HG02759 (cell line): ENCODE data around the gene MACROD2.
"Not testable (repeated sequence)": the region's sequence is repeated elsewhere in the genome, so short reads cannot be mapped to it uniquely, and the experiment has no call there.

Experiments
- ATAC-seq: cut with Tn5 transposase; IDR thresholded peaks from one replicate; pipeline ENCODE4 v1.9.1; 2021; ENCODE audit warnings: mild to moderate bottlenecking, moderate library complexity; ENCODE audit not compliant: unreplicated experiment

MACROD2 gene

DNA sequence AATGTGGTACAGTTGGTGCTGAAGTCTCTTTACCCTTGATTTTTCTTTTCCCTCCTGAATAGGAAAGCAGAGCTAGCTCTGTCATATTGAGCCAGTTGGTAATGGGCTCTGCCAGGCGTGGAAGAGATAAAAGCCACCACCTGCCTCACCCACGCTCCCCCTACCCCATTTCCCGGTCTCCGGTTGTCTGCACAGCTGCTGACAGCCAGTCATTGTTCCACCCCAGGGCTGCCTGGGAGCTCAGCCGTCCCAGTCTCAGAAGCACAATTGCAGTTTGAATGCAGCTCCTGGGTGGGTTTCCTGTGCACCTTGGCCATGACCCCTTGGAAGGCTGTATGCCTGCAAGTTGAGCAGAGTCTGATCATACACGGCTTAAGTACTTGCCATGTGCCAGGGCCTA lies 1017.2 kb downstream of the MACROD2 start:
- ATAC-seq: no peak

DNA sequence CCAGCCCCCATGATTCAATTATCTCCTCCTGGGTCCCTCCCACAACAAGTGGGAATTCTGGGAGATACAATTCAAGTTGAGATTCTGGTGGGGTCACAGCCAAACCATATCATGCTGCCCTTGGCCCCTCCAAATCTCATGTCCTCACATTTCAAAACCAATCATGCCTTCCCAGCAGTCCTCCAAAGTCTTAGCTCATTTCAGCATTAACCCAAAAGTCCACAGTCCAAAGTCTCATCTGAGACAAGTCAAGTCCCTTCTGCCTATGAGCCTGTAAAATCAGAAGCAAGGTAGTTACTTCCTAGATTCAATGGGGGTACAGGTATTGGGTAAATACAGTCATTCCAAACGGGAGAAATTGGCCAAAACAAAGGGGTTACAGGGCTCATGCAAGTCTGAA lies 1021.6 kb downstream of the MACROD2 start:
- not testable (repeated sequence) for ATAC-seq

DNA sequence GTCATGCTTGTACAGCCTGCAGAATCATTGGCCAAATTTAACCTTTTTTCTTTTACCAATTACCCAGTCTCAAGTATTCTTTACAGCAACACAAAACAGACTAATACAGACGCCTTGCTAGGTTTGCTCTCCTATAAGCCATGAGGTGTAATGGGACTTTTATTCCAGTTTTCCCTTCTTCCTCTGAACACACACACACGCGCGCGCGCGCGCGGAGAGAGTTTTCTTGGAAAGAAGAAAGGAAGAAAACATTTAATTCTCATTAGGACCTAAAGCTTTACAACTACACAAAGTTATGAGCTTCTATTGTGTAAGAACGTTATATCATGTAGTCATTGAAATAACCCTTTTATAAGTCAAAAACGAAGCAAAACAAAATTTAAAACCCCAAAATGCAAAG lies 1023.6 kb downstream of the MACROD2 start:
- no peak for ATAC-seq

DNA sequence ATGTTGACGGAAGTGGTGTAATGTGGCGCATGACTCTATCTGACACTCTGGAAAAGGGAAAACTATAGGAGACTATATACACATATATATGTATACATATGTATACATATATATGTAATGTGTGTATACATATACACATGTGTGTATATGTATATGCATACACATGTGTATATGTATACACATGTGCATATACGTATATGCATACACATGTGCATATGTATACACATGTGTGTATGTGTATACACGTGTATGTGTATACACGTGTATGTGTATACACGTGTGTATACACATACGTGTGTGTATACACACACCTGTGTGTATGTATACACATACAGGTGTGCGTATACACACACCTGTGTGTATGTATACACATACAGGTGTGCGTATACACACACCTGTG lies 1025.5 kb downstream of the MACROD2 start:
- no peak for ATAC-seq

DNA sequence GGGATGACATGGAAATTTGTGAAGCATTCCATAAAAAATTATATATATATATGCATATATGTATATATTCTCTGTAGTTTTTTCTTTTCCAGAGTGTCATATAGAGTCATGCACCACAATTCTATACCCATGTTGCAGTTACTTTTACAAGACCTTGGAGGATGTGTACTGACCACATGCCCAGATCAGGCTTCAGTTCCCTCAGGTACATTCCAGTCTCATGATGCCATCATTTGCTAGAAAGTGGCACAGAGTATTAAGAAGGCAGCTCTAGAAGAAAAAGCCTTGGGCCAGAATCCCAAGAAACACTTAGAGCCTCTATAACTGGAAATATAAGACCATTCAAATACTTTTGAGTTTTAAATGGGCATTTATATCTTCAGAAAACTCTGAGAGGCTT lies 1027.6 kb downstream of the MACROD2 start:
- ATAC-seq: no peak

DNA sequence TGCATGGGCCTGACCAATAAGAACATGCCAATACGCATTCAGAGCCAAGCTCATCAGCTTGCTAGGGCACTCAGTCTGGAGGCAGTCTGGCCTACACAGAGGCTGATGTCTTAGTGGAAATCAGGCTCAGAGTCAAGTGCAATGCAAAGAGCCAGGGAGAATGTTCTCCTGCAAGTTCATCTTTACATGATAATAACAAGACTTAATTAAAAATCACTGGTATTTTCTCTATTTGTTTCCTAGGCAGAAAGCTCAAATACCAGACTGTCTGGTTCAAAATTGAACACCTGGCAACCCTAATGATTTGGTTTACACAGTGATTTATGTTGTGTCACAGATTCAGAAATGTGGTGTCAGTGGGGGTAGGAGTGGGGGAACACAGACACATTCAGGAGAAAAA lies 1031.4 kb downstream of the MACROD2 start:
- no peak for ATAC-seq

DNA sequence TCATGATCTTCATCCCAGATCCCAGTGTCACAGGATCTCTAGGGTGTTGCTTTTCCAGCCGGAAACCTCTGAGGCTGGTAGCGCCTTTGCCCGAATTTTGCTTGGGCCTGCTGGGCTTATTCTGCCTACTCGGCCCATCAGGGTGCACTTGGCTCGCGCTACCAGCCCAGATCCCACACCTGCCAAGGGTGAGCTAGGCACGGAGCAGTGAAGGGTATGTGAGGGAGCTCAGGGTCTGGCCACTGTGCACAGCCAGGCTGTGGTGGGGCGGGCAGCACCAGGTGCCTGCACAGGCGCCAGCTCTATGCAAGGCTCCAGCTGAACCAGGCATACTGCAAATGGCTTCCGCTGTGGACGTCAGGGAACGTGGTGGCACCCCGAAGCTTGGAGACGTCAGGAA lies 1035.5 kb downstream of the MACROD2 start:
- ATAC-seq: no peak

DNA sequence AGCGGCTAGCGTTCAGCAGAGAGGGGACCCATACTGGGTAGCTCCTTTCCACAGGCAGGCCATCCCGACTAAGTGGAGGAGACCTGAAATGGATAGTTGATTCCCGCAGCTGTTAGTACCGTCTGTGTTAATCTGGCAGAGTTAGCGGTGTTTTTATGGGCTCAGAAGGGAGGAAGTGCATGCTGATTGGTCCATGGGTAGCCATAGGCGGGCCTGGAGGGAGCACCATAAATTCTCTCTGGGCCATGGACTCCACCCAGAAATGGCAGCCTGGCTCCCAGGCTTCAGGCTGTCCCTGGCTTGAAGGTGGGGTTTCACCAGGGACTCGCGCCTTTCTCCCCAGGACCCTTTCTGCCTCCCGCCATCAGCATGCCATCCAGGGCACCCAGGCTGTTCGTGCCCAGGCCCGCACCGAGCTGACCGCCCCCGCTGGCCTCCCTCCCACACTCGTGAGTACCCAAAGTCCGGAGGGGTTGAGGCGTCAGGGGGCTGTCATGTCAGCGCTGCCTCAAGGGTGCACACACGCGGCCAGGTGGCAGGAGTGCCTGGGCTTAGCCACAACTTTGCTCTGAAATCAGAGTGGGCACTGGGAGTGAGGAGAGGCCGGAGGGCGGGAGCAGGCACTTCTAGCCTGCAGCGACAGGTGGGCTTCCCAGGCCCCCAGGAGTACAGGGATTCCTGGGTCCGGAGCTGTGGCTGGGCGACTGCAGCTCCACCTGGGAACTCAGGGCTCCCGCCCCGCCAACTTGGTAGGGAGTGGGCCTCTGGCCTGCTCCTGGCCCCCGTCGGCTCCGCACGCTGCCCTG lies 1036.4 kb downstream of the MACROD2 start:
- ATAC-seq: no peak

DNA sequence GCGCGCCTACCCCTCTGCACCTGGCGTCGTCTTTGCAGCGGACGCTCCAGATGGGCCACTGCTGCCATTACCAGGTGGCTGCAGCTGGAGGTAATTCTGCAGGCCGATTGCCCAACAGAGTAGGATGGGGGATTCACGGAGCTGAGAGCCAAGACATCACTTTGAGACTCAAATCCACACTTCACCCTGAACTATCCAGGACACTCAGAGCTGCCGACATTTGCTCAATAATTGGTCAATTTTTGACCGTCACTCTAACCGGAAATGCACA lies 1037.0 kb downstream of the MACROD2 start:
- ATAC-seq: no peak

DNA sequence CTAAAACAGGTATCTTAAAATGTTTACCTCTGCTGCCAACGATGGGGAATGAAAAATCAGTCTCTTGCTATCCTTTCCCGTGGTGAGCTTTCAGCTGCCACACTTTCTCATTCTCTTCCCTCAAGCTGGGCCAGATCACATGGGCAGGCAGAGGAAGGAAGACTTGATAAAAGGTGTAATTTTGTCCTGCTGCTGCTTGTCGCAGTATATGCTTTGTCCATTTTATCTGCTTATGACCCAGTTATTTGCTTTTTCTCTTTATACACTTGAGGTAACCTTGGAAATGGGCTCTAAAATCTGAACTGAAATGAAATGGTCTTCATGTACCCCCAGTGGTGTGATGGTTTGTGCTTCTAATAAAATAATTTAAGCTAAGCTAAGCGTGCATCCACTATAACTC lies 1038.0 kb downstream of the MACROD2 start:
- ATAC-seq: no peak

DNA sequence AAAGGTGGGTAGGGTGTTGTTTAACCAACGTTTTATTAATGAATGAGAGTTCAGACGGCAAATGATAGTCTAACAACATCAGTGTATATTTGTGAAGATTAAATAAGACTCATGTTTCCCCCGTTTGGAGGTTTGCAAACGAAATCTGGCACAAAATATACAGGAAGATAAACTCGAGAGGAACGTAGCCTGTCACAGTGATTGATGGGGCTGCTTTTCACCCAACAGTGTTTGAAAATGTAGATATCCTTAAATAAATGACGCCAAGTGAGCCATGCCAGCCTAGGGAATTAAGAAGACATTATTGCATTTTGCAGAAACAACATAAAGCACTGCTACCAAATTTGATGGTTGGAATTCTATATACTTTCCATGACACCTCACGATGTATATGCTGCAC lies 1038.6 kb downstream of the MACROD2 start:
- no peak for ATAC-seq

DNA sequence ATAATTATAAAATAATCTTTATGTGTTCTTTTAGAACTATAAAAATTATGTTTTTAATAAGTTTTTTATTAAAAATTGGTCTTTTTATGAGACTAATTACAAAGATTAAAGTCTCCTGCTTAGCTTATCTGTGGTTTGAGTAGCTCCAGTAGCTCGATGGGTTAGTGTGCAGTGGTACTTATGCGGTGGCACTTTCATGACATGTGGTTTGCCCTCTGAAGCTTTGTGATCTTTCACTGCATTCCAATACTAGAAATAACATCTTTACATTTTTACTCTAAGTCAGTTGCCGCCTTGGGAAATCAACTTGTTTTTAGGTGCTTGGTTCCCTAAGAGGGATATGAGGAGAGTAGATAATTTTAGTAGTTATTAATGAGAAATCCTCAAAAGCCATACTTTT lies 1041.6 kb downstream of the MACROD2 start:
- no peak for ATAC-seq

DNA sequence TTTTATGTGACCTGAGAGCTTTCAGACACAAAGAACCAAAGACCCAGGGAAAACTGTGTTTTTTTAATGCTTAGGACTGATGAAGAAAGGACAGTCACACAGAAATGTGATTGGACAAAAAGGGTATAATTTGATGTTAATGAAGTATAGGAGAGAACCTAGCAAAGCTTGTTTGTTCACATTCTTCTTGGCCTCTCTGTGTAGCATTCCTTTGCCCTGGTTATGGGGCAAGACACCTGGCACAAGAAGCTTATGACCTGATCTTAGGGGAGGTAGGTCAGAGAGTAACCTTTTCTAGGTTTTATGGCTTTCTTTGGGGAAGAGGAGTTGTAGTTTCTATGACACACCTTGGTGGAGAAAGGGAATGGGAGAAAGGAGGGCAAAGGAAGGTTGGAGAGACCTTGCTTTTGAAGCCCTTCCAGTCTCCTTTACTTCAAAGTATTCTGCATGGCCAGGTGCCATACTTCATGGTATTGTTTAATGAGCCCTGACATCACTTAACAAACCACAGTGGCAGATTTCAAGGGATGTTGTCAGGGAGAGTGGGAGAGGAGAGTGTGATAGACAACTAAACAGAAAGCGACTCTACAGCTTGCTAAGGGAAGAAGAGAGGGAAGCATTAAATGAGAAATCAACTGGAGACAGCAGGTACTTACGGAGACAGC lies 1043.9 kb downstream of the MACROD2 start:
- no peak for ATAC-seq

DNA sequence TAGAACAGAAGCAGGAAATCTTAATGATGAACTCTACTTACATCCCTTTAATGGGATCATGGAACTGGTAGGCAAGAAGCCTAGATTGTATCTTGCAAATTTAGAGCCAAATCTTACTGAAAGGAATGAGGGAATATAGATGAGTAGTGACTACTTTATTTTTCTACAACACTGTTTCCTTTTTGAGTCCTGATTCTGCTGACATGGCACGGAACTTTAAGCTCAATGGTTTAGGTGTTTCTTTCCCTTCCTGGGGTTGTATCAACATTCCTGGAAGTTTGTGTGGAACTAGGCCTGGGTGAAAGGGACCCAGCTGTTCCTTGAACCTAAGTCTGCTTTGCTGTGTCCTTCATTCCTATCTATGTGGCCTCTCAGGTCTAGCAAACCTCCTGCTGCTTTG lies 1047.4 kb downstream of the MACROD2 start:
- ATAC-seq: no peak

DNA sequence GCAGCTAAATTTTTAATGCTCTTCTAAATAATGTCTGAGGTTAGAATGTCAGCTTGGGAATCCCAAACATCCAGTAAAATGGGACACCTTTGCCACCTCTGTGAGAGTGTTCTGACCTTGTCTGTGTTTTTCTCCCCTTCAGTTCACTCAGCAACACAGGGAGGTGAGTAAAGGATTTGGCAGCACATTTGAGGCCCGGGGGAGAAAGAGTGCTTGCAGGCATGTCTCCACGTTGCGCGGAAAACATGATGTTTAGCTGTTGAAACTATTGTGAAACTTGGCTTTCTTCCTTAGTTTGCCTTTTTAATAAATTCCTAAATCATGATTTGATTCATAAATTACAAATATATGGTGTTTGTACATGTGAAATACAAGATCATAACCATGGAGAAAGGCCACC lies 1049.9 kb downstream of the MACROD2 start:
- ATAC-seq: no peak

DNA sequence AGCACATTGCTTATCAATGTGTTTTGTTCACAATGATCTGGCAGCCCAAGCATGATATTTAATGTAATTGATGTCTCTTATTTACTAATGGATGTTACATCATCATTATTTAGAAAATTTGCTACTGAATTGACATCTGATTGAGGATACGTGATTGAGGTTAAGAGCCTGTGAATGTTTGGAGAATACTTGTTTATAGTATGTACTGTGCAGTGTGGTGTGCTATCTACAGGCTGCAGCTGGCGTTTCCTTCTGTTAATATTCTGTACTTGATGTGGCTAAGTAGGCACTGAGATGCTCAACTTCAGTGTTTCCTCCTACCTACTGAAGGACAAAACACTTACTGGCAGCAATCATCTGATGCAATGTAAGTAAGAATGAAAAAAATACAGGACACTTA lies 1051.7 kb downstream of the MACROD2 start:
- ATAC-seq: no peak

DNA sequence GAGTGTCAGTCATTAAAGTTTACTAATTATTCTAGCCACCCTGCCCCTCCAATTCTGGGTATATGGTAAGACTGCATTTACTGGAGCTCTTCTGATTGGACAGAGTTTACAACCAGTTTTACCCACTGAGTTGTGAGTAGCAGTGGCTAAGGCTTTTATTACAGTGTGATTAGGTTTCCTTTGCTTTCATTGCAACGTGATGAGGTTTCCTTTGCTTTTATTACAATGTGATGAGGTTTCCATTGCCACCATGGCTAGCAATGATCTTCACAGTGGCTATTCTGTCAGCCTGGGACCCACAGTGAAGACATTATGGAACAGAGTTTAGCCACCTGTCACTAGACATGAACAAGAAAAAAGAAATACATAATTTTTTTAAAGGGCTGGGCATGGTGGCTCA lies 1052.3 kb downstream of the MACROD2 start:
- ATAC-seq: no peak

DNA sequence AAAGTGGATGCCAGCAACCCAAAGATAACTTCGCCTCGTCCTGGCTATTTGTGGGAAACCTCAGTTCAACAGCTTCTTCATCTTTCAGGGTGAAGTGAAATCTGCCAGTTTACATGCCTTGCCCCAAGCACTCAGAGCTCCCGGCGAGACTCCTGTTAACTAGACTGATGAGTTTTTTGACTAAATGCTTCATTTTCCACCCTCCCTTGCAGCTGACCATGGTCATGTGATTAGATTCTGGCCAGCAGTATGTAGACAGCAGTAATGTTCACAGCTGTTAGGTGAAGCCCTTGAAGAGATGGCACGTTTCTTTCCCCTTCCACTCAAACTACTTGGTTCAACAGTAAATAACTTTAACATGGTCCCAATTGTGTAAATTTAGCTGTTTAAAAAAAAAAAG lies 1060.9 kb downstream of the MACROD2 start:
- no peak for ATAC-seq

DNA sequence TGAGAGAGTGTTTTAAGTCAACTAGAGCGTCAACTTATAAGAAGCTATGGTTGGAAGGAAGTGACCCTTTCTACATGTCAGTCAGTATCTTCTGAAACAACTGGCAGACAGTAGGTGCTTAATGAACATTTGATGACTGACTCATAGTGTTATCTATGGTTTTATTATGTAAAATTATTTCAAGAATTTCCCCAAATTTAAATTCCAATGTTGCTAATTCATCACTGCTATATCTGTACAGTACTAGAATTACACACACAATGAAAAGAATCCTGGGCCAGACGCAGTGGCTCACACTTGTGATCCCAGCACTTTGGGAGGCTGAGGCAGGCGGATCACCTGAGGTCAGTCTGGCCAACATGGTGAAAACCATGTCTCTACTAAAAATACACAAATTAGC lies 1063.5 kb downstream of the MACROD2 start:
- no peak for ATAC-seq

DNA sequence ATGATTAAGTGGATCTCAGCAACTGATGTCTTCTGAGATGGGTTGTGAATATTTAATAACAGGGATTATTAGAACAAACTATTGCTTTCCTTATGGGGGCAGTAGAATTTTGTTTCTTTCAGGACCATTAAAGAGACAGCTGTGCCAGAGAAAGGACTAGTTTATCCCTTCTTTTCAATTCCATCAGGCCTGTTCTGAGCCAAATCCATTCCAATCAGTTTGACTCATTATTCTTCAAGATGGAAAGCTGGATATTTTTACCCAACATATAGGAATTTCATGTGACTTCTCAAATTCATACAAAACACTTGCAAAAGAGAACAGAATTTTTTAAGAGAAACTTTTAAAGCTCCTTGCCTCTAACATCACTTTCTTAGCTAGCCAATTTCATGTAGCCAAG lies 1064.1 kb downstream of the MACROD2 start:
- no peak for ATAC-seq

DNA sequence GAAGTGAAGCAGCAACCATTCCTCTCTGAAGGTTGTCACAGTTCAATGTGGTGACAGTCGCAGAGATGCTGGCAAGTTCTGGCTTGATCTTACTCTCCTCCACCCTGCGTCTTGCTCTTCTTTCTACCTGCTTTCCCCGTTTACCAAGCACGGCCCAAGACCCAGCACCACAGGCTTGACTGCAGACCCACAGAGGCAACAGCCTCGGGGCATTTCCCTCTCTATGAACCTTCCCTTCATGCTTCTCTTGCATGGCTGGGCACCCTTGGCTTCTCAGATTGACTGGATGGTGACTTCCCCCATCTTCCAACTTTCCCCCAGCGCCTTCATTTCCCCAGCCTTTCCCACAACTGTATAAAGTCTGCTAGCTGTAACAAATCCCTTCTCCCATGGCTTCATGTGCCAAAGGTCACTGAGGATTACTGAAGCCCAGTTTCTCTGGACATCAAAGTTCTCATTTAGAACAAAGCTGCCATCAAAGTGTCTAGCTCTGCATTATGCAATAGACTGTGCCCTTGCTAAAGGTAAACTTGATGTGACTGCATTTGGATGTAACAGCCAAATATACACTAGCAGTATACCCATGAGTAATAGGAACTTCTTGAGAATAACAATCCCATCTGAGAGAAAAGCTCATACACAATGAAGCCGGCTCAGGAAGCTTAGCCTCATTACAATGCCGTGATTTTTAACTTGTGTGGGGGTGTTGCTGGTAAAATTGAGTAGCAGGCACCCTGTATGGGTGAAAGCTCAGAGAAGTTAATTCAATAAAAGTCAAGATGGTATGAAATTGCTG lies 1065.1 kb downstream of the MACROD2 start:
- no peak for ATAC-seq

DNA sequence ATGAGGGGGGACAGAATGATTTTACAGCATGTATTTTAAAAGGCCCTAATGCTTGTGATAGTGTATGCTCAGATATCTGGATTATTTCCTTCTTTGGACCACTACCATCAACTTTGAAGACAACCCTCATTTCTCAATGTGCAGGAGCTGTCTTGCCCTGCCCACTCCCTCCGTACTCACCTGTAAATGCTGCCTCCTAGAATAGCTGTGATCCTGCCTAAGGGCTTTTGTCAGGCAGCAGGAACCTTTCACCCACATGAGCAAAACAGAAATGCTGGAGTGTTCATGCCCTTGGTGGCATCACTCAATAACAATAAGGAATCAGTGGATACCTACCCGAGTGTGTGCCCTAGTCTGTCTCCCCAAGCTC lies 1065.7 kb downstream of the MACROD2 start:
- no peak for ATAC-seq
